GM12892 (cell line): Measurements from ENCODE around the gene SENP1.

Experiments
- POLR2A ChIP-seq: IDR thresholded peaks from 2 replicates; pipeline ENCODE4 v1.6.1; 2011; ENCODE audit warnings: low read depth, low read length, control low read depth
- POLR2AphosphoS5 ChIP-seq: IDR thresholded peaks from 2 replicates; pipeline ENCODE4 v1.6.1; 2011; ENCODE audit warnings: low read depth, low read length, control low read depth
- TAF1 ChIP-seq: IDR thresholded peaks from 2 replicates; pipeline ENCODE4 v1.6.1; 2011; ENCODE audit warnings: low read depth, mild to moderate bottlenecking, control low read depth, low read length, borderline replicate concordance

GRCh38 chr12:48135027-48135426, 29.1 kb upstream of the SENP1 start:
- no peak for TF ChIP-seq POLR2A
- no peak for TF ChIP-seq POLR2AphosphoS5
- TF ChIP-seq TAF1, result no peak
